Tibial nerve (tissue), 4 donors: ENCODE measurements around the gene TNRC6C. TPM values are rescaled to one million over a fixed set of nuclear protein-coding genes. Genes with fewer than 3 reads are reported as not detected.
A peak's percentile ranks its signal among the peaks of the same experiment; 100 is the strongest.

ENCODE experiments used
- DNase-seq, 2 donors: peaks; one replicate each; pipeline ENCODE4 v3.0.0-alpha.2; 2019; ENCODE audit warnings: low spot score in 2 of 2
- H3K27ac ChIP-seq, 4 donors: fragments of 200-600 bp; sonication (generic) in 3 of 4; one replicate each; pipeline ENCODE4 v1.5.1; 2017 to 2019; ENCODE audit warnings: mild to moderate bottlenecking in 1 of 4
- H3K27me3 ChIP-seq, 2 donors: fragments of 200-600 bp; sonication (generic) in 1 of 2; one replicate each; pipeline versions ENCODE4 v1.5.1 to v1.6.0; 2017 to 2019
- H3K36me3 ChIP-seq, 3 donors: fragments of 200-600 bp; sonication (generic); one replicate each; pipeline ENCODE4 v1.5.1; 2018 to 2019
- H3K4me1 ChIP-seq, 4 donors: fragments of 200-600 bp; sonication (generic) in 3 of 4; one replicate each; pipeline ENCODE4 v1.5.1; 2017 to 2019
- H3K4me3 ChIP-seq, 4 donors: fragments of 200-600 bp; sonication (generic) in 3 of 4; one replicate each; pipeline ENCODE4 v1.5.1; 2017 to 2019; ENCODE audit warnings: mild to moderate bottlenecking in 1 of 4, moderate library complexity in 1 of 4
- H3K9me3 ChIP-seq, 4 donors: fragments of 200-600 bp; sonication (generic) in 3 of 4; one replicate each; pipeline ENCODE4 v1.5.1; 2017 to 2019
- CTCF ChIP-seq, 5 experiments: fragments of 200-600 bp in 3 of 5; fragments of 450-650 bp in 2 of 5; sonication (generic) in 3 of 5; IDR thresholded peaks; one replicate each; pipeline ENCODE4 v1.5.1; 2016 to 2019; ENCODE audit warnings: antibody characterized with exemption in 5 of 5, mild to moderate bottlenecking in 3 of 5, moderate library complexity in 2 of 5
- EP300 ChIP-seq, 2 donors: sonication (generic); formaldehyde crosslinking; IDR thresholded peaks; one replicate each; pipeline ENCODE4 v1.6.1; 2017; ENCODE audit warnings: antibody characterized with exemption in 2 of 2, mild to moderate bottlenecking in 1 of 2
- POLR2A ChIP-seq, 2 donors: fragments of 450-650 bp; IDR thresholded peaks; one replicate each; pipeline ENCODE4 v1.6.1; 2017; ENCODE audit warnings: antibody characterized with exemption in 2 of 2, mild to moderate bottlenecking in 2 of 2, moderate library complexity in 2 of 2
- WGBS, 2 donors: methylation state at CpG; one replicate each; pipeline ENCODE4 v1.1.5; 2018; 5-methylcytosine and 5-hydroxymethylcytosine counted together
- total RNA-seq, 4 donors: library from RNA; depleted of rRNA; stranded (reverse); fragments of >200 nt; gene quantifications; one replicate each; pipeline ENCODE4 v1.1.0, GENCODE V29; 2016

Gene TNRC6C
- total RNA-seq, 4 donors from 2014 or later: 24.0 to 43.5 (median 34.3) TPM

- peak overlapping the region in 1 of 4 donors; percentile 78 for H3K27ac ChIP-seq
- H3K27me3 ChIP-seq: no peaks in the 10 kb centered on the region
- no peak for DNase-seq
- no peak overlapping the region for H3K4me3 ChIP-seq
- WGBS, 2 donors: 85 to 95% methylated on average over 6 to 9 of the region's 9 CpGs
- TF ChIP-seq EP300 (IDR thresholded peaks at IDR 0.05) (no peak), CTCF (IDR thresholded peaks at IDR 0.05) (no peak), POLR2A (IDR thresholded peaks at IDR 0.05) (no peak)
- H3K36me3 ChIP-seq: no peaks in the 10 kb centered on the region
- no peaks in the 10 kb centered on the region for H3K9me3 ChIP-seq
- H3K4me1 ChIP-seq: peaks cover 0 to 52% (median 30%) of the 10 kb centered on the region in 4 donors
Measured at GRCh38 chr17:78132767-78133178, 174.3 kb downstream of the TNRC6C start.

GRCh38 chr17:78133179-78133951, 174.9 kb downstream of the TNRC6C start:
- Histone ChIP-seq H3K4me3 (no peak overlapping the region), H3K27me3 (no peaks in the 10 kb centered on the region), H3K27ac (peak overlapping the region in 1 of 4 donors; percentile 78), H3K9me3 (no peaks in the 10 kb centered on the region), H3K4me1 (peaks cover 0 to 46% (median 30%) of the 10 kb centered on the region in 4 donors), H3K36me3 (no peaks in the 10 kb centered on the region)
- DNase-seq: no peak
- no peak for TF ChIP-seq EP300 (IDR thresholded peaks at IDR 0.05)
- no peak for TF ChIP-seq CTCF (IDR thresholded peaks at IDR 0.05)
- TF ChIP-seq POLR2A (IDR thresholded peaks at IDR 0.05): no peak
- WGBS, 2 donors: 92% methylated on average over 24 to 25 of the region's 30 CpGs

GRCh38 chr17:78133971-78134898, 175.7 kb downstream of the TNRC6C start:
- no peak for TF ChIP-seq POLR2A (IDR thresholded peaks at IDR 0.05)
- TF ChIP-seq EP300 (IDR thresholded peaks at IDR 0.05): no peak
- TF ChIP-seq CTCF (IDR thresholded peaks at IDR 0.05): peak; percentile 24 to 57 (median 39)
- 61 to 68% methylated on average over 34 of the region's 39 CpGs for WGBS, 2 donors
- Histone ChIP-seq H3K4me3 (no peak overlapping the region), H3K9me3 (no peaks in the 10 kb centered on the region), H3K4me1 (peaks cover 0 to 37% (median 24%) of the 10 kb centered on the region in 4 donors), H3K27ac (no peak overlapping the region), H3K36me3 (no peaks in the 10 kb centered on the region), H3K27me3 (no peaks in the 10 kb centered on the region)
- DNase-seq: peak in 1 of 2 donors; percentile 43

GRCh38 chr17:78134899-78135385, 176.4 kb downstream of the TNRC6C start:
- TF ChIP-seq EP300 (IDR thresholded peaks at IDR 0.05) (no peak), POLR2A (IDR thresholded peaks at IDR 0.05) (no peak), CTCF (IDR thresholded peaks at IDR 0.05) (no peak)
- WGBS, 2 donors: 77 to 83% methylated on average over 9 of the region's 9 CpGs
- Histone ChIP-seq H3K36me3 (no peaks in the 10 kb centered on the region), H3K4me3 (no peak overlapping the region), H3K4me1 (peaks cover 0 to 30% (median 21%) of the 10 kb centered on the region in 4 donors), H3K9me3 (no peaks in the 10 kb centered on the region), H3K27ac (no peak overlapping the region), H3K27me3 (no peaks in the 10 kb centered on the region)
- no peak for DNase-seq
